ENCODE measurements around the gene HDAC4.

HDAC4 gene

DNA sequence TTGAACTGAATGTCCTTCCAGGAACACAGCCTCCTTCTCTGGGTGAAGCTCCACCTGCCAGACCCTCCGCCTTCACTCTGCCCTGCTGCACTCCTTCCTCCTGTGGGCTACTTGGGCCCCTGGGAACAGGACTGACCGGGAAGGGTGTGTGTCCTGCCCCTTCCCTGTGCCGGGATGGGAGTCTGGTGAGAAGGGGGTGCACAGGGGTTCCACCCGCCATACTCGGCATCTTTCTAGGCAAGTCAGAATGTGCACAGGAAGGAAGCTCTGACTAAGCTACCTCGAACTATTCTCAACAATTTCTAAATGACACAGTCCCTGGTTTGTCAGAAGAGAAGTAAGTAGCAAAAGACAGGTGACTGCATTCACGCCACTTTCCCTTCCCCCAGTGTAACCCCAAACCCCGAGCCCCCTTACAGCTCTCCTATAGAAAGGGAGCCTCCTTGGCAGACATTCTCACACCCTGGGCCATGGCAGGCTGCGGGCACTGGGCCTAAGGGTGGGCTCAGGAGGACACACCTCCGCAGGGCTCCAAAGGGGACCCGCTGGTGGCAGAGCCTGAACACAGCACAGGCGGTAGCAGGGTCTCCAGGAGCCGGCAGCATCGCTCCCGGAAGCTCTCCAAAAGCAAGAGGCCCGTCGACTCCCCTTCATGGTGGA, 184.1 kb downstream of the HDAC4 start:
- DNase-seq (ENCODE audit: low read depth) = no peak

DNA sequence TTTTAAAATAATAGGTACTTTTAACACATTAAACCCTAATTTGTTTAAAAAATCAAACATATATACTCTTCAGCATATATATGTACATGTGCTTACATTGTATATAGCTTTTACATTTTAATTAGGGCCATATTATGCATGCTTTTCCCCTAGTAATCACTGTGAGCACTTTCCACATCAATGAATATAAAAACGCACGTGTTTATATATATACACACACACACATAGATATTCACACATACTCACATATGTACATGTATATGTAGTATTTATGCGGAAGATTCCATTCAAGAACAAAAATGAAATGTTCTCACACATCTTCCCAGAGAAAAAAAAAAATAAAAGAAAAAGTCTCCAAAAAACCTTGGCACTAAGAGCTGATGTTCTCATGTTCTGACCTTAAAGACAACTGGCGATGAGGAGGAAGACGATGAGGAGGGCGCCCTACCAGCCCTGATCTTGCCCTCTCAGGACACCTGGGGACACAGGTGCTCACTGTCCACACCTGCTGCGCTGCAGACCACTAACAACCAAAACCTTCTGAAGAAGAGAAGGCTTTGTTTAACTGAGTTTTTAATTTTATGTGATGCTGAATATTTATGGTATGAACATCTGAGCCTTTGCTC, 184.7 kb downstream of the HDAC4 start:
- no peak for DNase-seq (ENCODE audit: low read depth)

DNA sequence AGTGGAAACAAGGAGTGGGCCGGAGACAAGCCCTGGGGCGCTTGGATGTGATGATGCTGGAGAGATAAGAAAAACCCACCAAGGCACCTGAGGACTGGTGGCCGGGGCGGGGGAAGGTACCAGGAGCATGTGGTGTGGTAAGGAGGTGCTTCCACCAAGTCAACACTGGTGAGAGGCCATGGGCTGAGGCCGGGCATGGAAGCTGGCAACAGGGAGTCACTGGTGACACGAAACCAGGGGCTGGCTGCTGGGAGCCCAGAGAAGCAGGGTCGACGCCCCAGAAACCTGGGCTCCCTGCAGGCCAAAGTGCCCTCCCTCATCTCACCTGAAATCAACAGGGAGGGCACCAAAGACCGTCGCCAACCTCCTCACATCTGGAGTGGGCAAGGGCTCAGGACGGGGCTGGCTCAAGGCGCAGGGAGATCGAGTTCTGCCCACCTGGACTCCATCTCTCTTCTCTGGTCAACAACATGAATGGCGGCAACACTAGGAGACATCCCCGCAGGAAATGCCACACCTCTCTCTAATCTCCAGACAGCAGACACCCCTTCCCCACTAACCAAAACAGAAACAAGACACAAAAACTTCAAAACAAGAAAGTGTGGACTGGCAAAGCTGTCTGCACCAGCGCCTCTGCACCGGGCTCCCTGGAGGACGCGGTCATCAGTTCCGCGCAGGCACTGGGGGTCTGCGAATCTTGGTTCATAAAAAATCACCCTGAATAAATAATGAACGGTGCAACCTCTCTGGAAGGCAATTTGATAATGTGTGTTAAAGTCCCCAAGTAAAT, 185.5 kb downstream of the HDAC4 start:
- no peak for DNase-seq (ENCODE audit: low read depth)

DNA sequence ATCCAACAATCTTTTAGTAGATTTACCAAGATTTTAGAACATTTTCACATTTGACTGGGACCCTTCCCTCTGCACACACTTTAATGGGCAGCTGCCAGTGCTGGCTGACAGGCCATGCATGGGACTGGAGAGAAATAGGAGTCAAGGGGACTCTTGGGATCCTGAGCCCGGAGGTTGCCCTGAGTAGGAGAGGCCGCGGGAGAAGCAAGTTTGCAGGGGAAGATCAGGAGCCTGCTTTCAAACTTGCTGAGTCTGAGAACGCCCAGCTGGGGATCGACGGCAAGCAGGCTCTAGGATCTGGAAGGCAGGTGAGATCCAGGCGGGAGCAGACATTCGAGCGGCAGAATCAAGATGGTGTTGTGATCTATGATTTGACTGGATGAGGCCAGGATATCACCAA, 186.1 kb downstream of the HDAC4 start:
- no peak for DNase-seq (ENCODE audit: low read depth)

DNA sequence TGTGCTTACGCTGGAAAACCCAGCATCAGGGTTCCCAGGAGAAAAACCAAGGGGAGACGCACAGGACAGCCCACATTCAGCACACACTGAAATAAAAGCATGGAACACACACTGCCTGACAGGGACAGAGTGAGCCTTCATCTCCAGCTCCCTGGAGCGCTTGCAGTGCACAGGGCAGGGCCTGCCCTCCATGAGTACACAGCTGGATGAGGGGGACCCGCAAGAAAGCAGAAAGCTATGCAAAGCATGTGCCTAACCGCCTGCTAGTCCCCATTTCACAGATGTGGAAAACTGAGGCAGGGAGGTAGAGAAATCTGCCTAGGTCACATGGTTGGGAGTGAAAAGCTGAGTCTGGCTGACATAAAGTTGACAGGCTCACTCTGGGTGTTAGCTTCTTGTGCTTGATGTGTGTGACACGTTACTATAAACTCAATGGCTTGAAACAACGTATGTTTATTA, 187.1 kb downstream of the HDAC4 start:
- DNase-seq (ENCODE audit: low read depth) = no peak

DNA sequence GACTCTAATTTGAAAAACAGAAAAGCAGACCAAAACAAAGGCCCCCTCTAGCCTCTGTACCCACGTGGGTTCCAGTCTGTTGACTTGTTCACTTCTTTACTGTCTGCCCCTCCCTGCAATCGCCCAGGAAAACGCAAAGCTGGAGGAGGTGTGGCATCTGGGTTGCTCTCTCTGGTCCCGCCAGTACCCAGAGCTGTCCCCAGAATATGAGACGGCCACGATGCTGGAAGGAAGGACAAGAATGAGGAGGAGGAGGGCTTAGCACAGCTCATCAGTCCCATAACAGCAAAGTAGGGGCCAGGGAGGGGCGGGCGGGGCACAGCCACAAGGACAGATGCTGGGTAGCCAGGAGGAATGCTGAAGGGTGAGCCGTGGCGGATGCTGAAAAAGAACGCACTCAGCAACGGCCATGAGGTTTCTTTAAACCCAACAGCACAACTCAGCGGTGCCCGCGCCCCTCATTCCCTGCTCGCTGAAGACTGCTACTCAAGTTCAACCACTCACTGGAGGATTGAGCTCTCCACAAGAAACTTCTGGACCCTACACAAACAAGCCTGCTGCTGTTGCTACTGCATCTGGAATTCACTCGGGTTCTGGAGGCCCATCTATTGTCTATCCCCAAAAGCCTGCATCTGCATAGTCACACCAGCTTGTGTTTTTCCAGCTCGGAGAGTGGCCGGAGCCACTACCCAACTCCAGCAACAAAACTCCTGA, 187.7 kb downstream of the HDAC4 start:
- no peak for DNase-seq (ENCODE audit: low read depth)

DNA sequence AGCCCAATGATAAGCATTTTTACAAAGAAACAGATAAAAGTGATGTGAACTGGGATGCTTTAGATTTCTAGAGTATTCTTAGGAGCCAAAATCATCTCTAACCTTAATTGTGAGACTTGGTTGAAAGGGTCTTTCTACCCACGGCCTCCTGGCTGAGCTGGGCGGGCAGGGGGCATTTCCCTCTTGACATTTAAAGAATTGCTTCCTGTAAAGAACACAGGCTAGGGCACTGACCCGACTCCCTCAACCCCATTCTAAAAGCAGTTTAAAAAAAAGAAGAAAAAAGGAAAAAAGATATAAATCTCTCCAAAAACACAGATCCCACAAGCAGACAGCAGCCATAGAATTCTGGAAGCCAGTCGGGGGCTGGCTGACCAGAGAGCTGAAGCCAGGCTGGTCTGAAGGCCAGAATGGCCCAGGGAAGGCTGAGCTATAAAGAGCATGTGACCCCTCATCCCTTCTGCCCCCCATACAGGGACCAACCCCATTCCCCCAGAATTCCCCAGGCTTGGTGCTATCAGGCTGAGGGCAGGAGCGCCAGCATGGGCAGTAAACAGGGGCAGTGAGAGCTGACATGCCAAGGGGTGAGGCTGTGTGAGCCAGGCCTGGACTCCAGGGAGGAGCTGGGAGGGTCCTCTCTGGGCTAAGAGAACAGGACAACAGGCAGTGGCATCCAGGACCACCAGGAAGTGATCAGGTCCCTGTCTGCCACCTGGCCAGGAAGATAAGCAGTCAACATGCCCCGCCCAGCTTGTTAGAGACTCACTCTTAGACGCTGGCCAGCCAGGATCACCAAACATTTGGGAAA, 188.5 kb downstream of the HDAC4 start:
- no peak for DNase-seq (ENCODE audit: low read depth)

DNA sequence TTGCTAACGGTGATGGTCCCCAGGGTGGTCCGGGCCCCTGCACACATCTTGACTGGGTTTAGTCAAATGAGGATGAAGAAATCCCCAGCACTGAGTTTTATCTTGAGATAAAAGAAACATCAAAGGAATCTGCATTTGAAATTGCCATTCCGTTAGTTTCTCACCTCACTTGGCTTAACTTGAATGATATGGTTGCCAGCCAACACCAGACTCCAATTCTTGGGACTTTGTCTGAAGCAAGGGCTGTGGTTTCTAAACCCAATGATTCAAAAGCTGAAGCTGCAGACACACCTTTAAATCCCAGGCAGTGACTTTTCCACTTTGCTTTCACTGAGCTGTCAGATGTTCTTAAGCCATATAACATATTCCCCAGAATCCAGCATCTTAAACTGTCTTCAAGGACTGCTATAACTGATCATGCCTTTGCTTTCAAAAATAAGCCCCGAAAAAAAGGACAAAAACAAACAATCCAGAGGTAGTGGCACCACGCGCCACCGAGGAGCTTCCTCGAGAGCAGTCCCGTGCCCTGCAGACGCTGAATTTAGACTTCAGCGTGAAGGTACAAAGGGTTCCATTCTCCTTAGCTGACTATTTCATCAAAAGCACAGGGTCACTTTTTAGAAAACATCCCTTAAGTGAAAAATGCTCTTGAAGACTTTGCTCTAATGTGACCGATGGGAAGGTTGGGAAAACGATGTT, 189.3 kb downstream of the HDAC4 start:
- no peak for DNase-seq (ENCODE audit: low read depth)

DNA sequence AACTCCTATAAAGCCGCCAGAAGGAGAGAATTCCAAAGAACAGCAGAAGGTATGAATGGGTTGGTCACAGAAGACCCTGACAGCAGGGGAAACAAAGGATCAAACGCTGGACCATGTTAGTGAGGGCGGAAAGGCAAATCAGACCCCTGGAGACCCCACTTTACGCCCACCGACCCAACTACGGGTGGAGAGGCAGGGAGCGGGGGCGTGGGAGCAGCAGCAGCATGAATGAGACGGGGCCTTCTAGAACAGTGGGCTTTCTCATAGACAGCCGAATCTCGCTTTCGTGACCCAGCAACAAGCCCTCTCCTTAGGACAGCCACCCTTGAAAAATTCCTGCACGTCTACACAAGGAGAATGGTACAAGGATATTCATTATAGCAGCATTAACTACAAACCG, 191.0 kb downstream of the HDAC4 start:
- no peak for DNase-seq (ENCODE audit: low read depth)

DNA sequence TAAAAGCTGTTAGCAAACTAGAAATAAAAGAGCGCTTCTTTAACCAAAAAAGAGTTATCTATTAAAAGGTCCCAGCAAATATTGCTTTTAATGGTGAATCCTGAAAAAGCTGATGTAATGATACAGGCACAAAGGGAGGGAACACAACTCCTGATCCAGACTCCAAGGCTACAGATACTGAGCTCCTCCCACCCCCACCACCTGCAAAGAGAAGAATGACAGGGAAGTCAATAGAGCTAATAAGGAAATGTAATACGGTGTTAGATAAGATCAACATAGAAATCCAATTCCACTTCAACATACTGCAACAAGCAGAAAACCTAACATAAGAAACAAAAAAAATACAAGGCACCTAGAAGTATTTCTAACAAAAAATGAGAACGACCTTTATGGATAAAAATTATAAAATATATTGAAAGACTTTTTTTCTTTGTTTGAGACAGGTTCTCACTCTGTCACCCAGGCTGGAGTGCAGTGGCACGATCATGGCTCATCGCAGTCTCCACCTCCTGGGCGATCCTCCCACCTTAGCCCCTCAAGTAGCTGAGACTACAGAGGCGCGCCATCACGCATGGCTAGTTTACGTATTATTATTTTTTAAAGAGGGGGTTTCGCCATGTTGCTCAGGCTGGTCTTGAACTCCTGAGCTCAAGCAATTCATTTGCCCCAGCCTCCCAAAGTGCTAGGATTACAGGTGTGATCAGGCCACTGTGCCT, 192.2 kb downstream of the HDAC4 start:
- no peak for DNase-seq (ENCODE audit: low read depth)

DNA sequence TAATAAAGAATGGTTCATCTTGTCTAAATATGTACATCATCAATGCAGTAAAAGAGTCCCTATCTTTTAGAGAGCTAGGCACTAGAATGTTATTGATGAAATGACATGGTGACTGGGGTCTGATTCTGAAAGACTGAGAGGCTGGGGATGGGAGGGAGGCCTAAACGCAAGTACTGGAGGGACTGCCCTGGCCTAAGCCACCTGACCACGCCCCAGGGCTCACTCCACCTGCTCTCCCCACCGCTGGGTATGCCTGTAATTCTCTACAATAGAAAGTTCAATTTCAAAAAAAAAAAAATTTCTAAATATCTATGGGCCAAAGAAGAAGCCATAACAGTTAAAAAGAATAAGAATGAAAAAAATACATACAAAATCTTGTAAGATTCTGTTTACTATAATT, 194.0 kb downstream of the HDAC4 start:
- no peak for DNase-seq (ENCODE audit: low read depth)

DNA sequence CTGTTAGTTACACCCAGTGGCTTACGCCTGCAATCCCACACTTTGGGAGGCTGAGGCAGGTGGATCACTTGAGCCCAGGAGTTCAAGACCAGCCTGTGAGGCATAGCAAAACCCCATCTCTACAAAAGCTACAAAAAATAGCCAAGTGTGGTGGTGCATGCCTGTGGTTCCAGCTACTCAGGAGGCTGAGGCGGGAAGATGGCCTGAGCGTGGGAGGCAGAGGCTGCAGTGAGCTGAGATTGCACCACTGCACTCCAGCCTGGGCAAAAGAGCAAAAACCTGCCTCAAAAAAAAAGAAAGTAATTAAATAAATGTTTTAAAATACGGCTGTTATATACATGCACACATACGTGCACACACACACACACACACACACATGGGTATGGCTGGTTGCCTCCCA, 194.8 kb downstream of the HDAC4 start:
- no peak for DNase-seq (ENCODE audit: low read depth)

DNA sequence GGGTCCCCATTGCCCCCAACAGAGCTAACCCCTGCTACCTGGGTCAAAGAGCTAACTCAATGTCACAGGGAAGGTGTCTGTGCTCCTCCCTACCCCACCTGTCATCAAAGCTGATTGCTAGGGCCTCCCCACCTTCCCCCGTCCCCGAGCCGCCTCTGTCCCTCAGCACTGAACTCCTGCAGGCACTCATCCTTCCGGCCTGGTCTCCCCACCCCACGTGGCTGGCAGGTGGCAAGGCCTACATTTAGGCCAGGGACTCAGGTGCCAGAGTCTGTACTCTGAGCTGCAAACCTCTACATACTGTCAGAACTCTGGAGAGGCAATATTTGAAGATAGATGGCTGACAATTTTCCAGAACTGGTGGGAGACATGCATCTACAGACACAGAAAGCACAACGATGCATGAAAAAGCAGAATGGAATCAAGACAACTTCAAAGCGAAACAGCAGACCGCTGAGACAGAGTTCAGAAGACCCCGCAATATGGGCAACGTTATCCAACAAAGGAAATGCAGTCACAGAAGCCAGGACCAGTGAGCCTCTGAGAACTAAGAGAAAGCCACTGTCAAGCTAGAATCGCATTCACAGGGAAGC, 195.8 kb downstream of the HDAC4 start:
- no peak for DNase-seq (ENCODE audit: low read depth)

DNA sequence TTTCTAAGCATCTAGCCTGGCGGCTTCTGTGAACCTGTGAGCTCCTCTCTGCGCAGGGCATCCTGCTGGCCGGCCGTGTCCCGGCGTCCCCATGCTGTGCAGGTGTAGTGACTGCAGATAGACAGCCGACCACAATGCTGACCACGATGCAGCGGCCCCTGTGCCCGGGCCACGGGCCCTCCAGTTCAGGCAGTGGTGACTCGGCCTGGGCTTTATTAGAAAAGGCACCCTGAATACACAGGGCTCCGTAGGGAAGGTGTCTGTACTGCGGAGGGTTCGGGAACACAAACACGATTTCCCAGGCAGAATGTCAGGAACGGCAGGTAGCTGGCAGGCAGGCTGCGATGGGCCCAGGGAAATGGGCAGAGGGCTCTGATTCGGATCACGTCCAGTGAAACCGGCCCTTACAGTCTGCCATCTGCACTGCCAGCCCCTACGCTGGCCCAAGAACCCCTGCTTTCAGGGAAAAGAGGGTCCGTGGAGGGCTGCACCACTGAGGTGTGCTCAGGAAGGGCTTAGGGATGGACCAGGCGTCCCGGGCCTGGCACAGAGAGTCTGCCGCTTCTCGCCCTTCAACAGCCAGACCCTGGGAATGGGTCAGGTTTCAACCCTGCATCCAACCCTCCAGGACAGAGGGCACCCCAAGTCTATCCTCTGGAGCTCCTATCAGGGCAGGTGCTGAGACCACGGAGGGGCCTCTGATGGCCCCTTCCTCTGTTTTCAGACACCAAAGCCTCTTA, 196.5 kb downstream of the HDAC4 start:
- no peak for DNase-seq (ENCODE audit: low read depth)

DNA sequence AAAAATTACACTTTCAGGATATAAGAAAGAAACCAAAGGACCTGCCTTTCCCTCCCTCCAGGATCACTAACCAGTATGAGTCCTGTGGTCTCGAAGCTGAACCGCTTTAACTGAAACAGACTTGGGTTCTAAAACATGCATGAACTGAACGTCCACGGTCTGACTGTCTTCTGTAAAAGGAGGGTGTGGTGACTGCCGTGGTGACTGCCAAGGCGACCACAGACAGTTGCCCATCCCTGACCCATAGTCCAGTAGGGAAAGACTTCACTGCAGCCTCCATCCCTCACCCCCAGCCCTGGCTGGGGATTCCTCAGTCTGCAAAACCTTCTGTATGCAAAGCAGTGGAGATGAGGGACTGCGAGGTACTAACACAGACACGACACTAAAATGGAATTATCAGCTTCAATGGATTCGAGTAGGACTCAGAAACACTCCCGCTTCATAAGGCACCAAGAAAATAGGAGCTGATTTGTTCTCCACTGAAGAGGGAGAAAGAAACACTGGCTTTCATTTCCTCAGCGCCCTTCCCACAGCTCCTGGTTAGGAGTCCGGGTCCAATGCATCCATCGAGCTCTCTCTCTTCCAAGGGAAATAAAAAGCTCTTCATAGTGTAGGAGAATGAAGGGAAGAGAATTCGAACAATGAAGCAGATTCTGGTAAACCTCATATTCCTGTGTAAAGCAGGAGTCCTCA, 197.2 kb downstream of the HDAC4 start:
- no peak for DNase-seq (ENCODE audit: low read depth)

DNA sequence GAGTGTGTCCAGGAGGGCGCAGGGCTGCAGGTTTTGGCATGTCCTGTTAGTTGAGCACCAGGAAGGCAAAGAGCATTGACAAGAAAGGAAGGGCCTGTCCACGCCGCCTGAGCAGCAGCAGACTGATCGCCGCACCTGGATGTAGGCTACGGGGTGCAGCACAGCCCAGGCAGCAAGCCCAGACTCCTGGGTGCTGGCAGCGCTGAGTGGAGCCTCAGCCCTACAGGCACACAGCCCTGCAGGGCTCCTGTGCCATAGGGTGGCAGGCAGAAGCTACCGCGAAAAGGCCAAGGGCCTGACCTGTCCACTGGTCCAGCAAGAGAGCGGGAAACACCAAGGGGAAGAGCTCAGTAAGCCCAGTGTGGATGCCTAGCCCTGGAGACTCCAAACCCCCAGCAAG, 198.0 kb downstream of the HDAC4 start:
- DNase-seq (ENCODE audit: low read depth) = no peak

DNA sequence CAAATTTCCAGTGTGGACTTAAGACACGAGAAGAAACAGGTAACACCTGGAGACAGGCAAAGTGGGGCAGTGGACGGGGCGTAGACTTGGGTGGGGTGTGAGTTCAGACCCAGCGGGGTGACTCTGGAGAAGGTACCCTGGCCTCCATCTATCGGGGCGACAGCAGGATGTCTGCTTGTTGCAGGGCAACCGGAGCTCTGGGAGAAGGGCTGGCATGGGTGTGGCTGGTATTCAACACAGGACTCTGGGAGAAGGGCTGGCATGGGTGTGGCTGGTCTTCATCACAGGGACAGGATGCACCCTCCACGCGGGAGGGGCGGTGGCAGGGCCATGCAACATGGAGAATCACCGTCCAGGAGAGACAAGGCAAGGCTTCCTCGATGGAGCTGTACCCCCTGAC, 198.5 kb downstream of the HDAC4 start:
- DNase-seq (ENCODE audit: low read depth) = no peak

DNA sequence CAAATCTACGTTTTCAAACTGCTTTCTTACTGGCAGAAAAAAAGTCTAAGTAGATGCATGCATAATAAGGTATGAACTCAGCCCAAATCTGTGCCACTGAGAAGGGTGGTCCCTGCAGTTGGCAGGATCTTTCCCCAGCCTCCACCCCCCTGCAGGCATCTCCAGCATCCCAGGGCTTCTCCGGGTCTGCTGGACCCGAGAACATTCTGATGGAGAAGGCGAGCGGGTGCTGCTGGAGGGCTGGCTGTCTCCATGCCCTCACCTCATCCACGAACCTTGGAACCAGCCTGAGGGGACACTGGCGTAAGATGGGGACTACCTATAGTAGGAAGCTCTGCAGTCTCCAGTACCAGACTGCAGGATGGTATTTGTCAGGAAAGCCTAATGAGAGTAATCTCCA, 198.9 kb downstream of the HDAC4 start:
- DNase-seq (ENCODE audit: low read depth) = no peak

DNA sequence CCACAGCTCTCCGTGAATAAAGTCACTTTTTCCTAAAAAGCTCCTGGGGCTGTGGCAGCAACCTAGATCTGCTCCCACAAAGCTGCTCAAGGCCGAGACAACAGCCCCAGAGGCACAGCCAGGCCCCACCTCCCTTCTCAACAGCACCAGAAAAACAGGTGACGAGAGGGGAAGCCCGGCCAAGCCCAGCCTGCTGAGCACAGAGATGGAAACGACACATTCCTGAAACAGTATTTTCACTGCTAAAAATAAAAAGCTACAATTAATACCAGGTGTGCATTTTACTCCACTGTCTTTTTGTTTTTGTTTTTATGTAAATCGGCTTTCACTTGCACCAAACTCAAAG, 199.3 kb downstream of the HDAC4 start:
- DNase-seq (ENCODE audit: low read depth) = no peak

All from stimulated activated CD8-positive, alpha-beta memory T cell treated with anti-CD3 and anti-CD28 coated beads, Interleukin-12 subunit alpha, Interleukin-12 subunit beta, amount 100 ng/mL, for 4 hours (primary cell).